Measurements from ENCODE around the gene TSC1. TPM values are rescaled to one million over a fixed set of nuclear protein-coding genes. Genes with fewer than 3 reads are reported as not detected.

TSC1 gene
- total and polyA plus RNA-seq, 2 experiments from 2014 or later: 23.7 to 48.0 TPM

DNA sequence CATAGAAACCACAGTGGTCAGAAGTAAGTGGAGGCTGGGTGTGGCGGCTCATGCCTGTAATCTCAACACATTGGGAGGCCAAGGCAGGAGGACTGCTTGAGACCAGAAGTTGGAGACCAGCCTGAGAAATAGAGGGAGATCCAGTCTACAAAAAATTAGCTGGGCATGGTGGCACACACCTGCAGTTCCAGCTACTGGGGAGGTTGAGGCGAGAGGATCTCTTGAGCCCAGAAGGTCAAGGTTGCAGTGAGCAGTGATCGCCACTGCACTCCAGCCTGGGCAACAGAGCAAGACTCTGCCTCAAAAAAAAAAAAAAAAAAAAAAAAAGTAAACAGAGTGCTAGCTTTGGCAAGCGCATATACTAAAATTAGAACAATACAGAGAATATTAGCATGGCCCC is 90.9 kb downstream of the TSC1 start:
- Histone ChIP-seq H4K20me1 (replicated peaks; ENCODE audit: insufficient read depth) (no peaks in the 10 kb centered on the region), H3K9me2 (ENCODE audit: insufficient read depth) (no peaks in the 10 kb centered on the region), H3K36me3 (ENCODE audit: insufficient read depth) (no peaks in the 10 kb centered on the region), H3K79me2 (replicated peaks; ENCODE audit: insufficient read depth) (no peaks in the 10 kb centered on the region), H3F3A (replicated peaks; ENCODE audit: low read depth) (no peaks in the 10 kb centered on the region), H3K4me2 (no peak overlapping the region), H3K27ac (ENCODE audit: low read depth) (no peak overlapping the region), H3K4me1 (ENCODE audit: insufficient read depth) (peaks cover 15% of the 10 kb centered on the region; the same call in 1 of the 2 replicates), H2AFZ (no peak overlapping the region), H3K4me3 (no peak overlapping the region), H3K27me3 (ENCODE audit: insufficient read depth) (no peaks in the 10 kb centered on the region)
- Mint-ChIP-seq H3K27me3 (ENCODE audit: insufficient read depth, low read depth, poor library complexity) (peaks cover 6% of the 10 kb centered on the region), H3K9me3 (no peaks in the 10 kb centered on the region), H3K27ac (no peak overlapping the region), H3K4me3 (no peak overlapping the region), H3K36me3 (ENCODE audit: low read depth) (no peaks in the 10 kb centered on the region), H3K4me1 (peaks cover 29% of the 10 kb centered on the region)
- DNase-seq (ENCODE audit: low spot score): no peak
- TF ChIP-seq, protein P1, sequence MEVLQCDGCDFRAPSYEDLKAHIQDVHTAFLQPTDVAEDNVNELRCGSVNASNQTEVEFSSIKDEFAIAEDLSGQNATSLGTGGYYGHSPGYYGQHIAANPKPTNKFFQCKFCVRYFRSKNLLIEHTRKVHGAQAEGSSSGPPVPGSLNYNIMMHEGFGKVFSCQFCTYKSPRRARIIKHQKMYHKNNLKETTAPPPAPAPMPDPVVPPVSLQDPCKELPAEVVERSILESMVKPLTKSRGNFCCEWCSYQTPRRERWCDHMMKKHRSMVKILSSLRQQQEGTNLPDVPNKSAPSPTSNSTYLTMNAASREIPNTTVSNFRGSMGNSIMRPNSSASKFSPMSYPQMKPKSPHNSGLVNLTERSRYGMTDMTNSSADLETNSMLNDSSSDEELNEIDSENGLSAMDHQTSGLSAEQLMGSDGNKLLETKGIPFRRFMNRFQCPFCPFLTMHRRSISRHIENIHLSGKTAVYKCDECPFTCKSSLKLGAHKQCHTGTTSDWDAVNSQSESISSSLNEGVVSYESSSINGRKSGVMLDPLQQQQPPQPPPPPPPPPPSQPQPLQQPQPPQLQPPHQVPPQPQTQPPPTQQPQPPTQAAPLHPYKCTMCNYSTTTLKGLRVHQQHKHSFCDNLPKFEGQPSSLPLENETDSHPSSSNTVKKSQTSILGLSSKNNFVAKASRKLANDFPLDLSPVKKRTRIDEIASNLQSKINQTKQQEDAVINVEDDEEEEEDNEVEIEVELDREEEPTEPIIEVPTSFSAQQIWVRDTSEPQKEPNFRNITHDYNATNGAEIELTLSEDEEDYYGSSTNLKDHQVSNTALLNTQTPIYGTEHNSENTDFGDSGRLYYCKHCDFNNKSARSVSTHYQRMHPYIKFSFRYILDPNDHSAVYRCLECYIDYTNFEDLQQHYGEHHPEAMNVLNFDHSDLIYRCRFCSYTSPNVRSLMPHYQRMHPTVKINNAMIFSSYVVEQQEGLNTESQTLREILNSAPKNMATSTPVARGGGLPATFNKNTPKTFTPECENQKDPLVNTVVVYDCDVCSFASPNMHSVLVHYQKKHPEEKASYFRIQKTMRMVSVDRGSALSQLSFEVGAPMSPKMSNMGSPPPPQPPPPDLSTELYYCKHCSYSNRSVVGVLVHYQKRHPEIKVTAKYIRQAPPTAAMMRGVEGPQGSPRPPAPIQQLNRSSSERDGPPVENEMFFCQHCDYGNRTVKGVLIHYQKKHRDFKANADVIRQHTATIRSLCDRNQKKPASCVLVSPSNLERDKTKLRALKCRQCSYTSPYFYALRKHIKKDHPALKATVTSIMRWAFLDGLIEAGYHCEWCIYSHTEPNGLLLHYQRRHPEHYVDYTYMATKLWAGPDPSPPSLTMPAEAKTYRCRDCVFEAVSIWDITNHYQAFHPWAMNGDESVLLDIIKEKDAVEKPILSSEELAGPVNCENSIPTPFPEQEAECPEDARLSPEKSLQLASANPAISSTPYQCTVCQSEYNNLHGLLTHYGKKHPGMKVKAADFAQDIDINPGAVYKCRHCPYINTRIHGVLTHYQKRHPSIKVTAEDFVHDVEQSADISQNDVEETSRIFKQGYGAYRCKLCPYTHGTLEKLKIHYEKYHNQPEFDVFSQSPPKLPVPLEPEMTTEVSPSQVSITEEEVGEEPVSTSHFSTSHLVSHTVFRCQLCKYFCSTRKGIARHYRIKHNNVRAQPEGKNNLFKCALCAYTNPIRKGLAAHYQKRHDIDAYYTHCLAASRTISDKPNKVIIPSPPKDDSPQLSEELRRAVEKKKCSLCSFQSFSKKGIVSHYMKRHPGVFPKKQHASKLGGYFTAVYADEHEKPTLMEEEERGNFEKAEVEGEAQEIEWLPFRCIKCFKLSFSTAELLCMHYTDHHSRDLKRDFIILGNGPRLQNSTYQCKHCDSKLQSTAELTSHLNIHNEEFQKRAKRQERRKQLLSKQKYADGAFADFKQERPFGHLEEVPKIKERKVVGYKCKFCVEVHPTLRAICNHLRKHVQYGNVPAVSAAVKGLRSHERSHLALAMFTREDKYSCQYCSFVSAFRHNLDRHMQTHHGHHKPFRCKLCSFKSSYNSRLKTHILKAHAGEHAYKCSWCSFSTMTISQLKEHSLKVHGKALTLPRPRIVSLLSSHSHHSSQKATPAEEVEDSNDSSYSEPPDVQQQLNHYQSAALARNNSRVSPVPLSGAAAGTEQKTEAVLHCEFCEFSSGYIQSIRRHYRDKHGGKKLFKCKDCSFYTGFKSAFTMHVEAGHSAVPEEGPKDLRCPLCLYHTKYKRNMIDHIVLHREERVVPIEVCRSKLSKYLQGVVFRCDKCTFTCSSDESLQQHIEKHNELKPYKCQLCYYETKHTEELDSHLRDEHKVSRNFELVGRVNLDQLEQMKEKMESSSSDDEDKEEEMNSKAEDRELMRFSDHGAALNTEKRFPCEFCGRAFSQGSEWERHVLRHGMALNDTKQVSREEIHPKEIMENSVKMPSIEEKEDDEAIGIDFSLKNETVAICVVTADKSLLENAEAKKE (CRISPR knock-in tag; IDR thresholded peaks at IDR 0.05): no peak
- TF ChIP-seq ZNF331 (CRISPR knock-in tag; IDR thresholded peaks at IDR 0.05; ENCODE audit: low read depth) (no peak), NANOG (IDR thresholded peaks at IDR 0.05; ENCODE audit: borderline replicate concordance) (no peak), POLR2AphosphoS5 (IDR thresholded peaks at IDR 0.05; ENCODE audit: low read depth) (no peak), STAT1 (IDR thresholded peaks at IDR 0.05; ENCODE audit: unreplicated experiment) (no peak), JUNB (IDR thresholded peaks at IDR 0.05; ENCODE audit: unreplicated experiment) (no peak), CREB1 (CRISPR knock-in tag; IDR thresholded peaks at IDR 0.05; ENCODE audit: low read depth) (no peak), ZNF114 (CRISPR knock-in tag; IDR thresholded peaks at IDR 0.05) (no peak), EZH2phosphoT487 (IDR thresholded peaks at IDR 0.05; ENCODE audit: unreplicated experiment) (no peak), EZH2 (IDR thresholded peaks at IDR 0.05; ENCODE audit: low read depth, unreplicated experiment) (no peak)
- TF ChIP-seq, protein P2, sequence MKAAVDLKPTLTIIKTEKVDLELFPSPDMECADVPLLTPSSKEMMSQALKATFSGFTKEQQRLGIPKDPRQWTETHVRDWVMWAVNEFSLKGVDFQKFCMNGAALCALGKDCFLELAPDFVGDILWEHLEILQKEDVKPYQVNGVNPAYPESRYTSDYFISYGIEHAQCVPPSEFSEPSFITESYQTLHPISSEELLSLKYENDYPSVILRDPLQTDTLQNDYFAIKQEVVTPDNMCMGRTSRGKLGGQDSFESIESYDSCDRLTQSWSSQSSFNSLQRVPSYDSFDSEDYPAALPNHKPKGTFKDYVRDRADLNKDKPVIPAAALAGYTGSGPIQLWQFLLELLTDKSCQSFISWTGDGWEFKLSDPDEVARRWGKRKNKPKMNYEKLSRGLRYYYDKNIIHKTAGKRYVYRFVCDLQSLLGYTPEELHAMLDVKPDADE (IDR thresholded peaks at IDR 0.05): no peak
- TF ChIP-seq, protein P3, sequence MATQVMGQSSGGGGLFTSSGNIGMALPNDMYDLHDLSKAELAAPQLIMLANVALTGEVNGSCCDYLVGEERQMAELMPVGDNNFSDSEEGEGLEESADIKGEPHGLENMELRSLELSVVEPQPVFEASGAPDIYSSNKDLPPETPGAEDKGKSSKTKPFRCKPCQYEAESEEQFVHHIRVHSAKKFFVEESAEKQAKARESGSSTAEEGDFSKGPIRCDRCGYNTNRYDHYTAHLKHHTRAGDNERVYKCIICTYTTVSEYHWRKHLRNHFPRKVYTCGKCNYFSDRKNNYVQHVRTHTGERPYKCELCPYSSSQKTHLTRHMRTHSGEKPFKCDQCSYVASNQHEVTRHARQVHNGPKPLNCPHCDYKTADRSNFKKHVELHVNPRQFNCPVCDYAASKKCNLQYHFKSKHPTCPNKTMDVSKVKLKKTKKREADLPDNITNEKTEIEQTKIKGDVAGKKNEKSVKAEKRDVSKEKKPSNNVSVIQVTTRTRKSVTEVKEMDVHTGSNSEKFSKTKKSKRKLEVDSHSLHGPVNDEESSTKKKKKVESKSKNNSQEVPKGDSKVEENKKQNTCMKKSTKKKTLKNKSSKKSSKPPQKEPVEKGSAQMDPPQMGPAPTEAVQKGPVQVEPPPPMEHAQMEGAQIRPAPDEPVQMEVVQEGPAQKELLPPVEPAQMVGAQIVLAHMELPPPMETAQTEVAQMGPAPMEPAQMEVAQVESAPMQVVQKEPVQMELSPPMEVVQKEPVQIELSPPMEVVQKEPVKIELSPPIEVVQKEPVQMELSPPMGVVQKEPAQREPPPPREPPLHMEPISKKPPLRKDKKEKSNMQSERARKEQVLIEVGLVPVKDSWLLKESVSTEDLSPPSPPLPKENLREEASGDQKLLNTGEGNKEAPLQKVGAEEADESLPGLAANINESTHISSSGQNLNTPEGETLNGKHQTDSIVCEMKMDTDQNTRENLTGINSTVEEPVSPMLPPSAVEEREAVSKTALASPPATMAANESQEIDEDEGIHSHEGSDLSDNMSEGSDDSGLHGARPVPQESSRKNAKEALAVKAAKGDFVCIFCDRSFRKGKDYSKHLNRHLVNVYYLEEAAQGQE (IDR thresholded peaks at IDR 0.05; ENCODE audit: unreplicated experiment): no peak
- TF ChIP-seq, protein P4, sequence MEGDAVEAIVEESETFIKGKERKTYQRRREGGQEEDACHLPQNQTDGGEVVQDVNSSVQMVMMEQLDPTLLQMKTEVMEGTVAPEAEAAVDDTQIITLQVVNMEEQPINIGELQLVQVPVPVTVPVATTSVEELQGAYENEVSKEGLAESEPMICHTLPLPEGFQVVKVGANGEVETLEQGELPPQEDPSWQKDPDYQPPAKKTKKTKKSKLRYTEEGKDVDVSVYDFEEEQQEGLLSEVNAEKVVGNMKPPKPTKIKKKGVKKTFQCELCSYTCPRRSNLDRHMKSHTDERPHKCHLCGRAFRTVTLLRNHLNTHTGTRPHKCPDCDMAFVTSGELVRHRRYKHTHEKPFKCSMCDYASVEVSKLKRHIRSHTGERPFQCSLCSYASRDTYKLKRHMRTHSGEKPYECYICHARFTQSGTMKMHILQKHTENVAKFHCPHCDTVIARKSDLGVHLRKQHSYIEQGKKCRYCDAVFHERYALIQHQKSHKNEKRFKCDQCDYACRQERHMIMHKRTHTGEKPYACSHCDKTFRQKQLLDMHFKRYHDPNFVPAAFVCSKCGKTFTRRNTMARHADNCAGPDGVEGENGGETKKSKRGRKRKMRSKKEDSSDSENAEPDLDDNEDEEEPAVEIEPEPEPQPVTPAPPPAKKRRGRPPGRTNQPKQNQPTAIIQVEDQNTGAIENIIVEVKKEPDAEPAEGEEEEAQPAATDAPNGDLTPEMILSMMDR (conservative IDR thresholded peaks at IDR 0.05; ENCODE audit: low read depth in 2 of 2): no peak
- ATAC-seq: no peak

Data from GM23338 (cell line).